ENCODE data around the gene NRSN2.
"Not testable (repeated sequence)": the region's sequence is repeated elsewhere in the genome, so short reads cannot be mapped to it uniquely, and the experiment has no call there.

Gene NRSN2

GRCh38 chr20:373171-373890 is 26.4 kb downstream of the NRSN2 start:
- DNase-seq (ENCODE audit: low read depth, low spot score): no peak

- no peak for DNase-seq (ENCODE audit: low read depth, low spot score)
Observed at GRCh38 chr20:375265-375889, 28.5 kb downstream of the NRSN2 start.

- DNase-seq (ENCODE audit: low read depth, low spot score): no peak
Observed at GRCh38 chr20:376089-376488, 29.2 kb downstream of the NRSN2 start.

- no peak for DNase-seq (ENCODE audit: low read depth, low spot score)
Observed at GRCh38 chr20:376750-377149, 29.8 kb downstream of the NRSN2 start.

- not testable (repeated sequence) for DNase-seq (ENCODE audit: low read depth, low spot score)
Observed at GRCh38 chr20:377578-377977, 30.7 kb downstream of the NRSN2 start.

- no peak for DNase-seq (ENCODE audit: low read depth, low spot score)
Observed at GRCh38 chr20:378961-379336, 32.0 kb downstream of the NRSN2 start.

- DNase-seq (ENCODE audit: low read depth, low spot score): no peak
Observed at GRCh38 chr20:380763-381580, 34.1 kb downstream of the NRSN2 start.

GRCh38 chr20:381581-382290 is 34.8 kb downstream of the NRSN2 start:
- DNase-seq (ENCODE audit: low read depth, low spot score): no peak

- no peak for DNase-seq (ENCODE audit: low read depth, low spot score)
Observed at GRCh38 chr20:382291-383115, 35.6 kb downstream of the NRSN2 start.

GRCh38 chr20:383889-384288 is 37.0 kb downstream of the NRSN2 start:
- no peak for DNase-seq (ENCODE audit: low read depth, low spot score)

GRCh38 chr20:384723-385122 is 37.8 kb downstream of the NRSN2 start:
- DNase-seq (ENCODE audit: low read depth, low spot score): no peak

GRCh38 chr20:385448-385847 is 38.5 kb downstream of the NRSN2 start:
- DNase-seq (ENCODE audit: low read depth, low spot score): no peak

- not testable (repeated sequence) for DNase-seq (ENCODE audit: low read depth, low spot score)
Observed at GRCh38 chr20:386634-387033, 39.7 kb downstream of the NRSN2 start.

- DNase-seq (ENCODE audit: low read depth, low spot score): no peak
Observed at GRCh38 chr20:387520-387919, 40.6 kb downstream of the NRSN2 start.

GRCh38 chr20:388034-388994 is 41.4 kb downstream of the NRSN2 start:
- DNase-seq (ENCODE audit: low read depth, low spot score): no peak

GRCh38 chr20:389220-389619 is 42.3 kb downstream of the NRSN2 start:
- DNase-seq (ENCODE audit: low read depth, low spot score): no peak

- no peak for DNase-seq (ENCODE audit: low read depth, low spot score)
Observed at GRCh38 chr20:391041-391711, 44.3 kb downstream of the NRSN2 start.

- DNase-seq (ENCODE audit: low read depth, low spot score): not testable (repeated sequence)
Observed at GRCh38 chr20:393296-393695, 46.4 kb downstream of the NRSN2 start.

- DNase-seq (ENCODE audit: low read depth, low spot score): no peak
Observed at GRCh38 chr20:396252-396618, 49.3 kb downstream of the NRSN2 start.
